Lower lobe of right lung (tissue), 2 donors: Measurements from ENCODE around the gene DNAJC6. TPM values are rescaled to one million over a fixed set of nuclear protein-coding genes. Genes with fewer than 3 reads are reported as not detected.
A peak's percentile ranks its signal among the peaks of the same experiment; 100 is the strongest.

Experiments used
- ATAC-seq, 2 donors: fragments of 200-7000 bp; cut with Tn5 transposase; one replicate each; pipeline ENCODE4 v1.9.1; 2020 to 2022; ENCODE audit warnings: mild to moderate bottlenecking in 2 of 2, moderate library complexity in 2 of 2
- DNase-seq: peaks from one replicate; pipeline ENCODE4 v3.0.0-alpha.2; 2020
- H3K27ac ChIP-seq: fragments of 200-600 bp; one replicate; pipeline ENCODE4 v1.8.0; 2022
- H3K27me3 ChIP-seq: fragments of 200-600 bp; one replicate; pipeline ENCODE4 v1.8.0; 2022; ENCODE audit warnings: low read depth
- H3K36me3 ChIP-seq: fragments of 200-600 bp; one replicate; pipeline ENCODE4 v1.8.0; 2022; ENCODE audit warnings: mild to moderate bottlenecking
- H3K4me1 ChIP-seq: fragments of 200-600 bp; one replicate; pipeline ENCODE4 v1.8.0; 2022
- H3K4me3 ChIP-seq: fragments of 200-600 bp; one replicate; pipeline ENCODE4 v1.8.0; 2022; ENCODE audit warnings: mild to moderate bottlenecking
- H3K9me3 ChIP-seq: fragments of 200-600 bp; one replicate; pipeline ENCODE4 v1.8.0; 2022
- CTCF ChIP-seq: fragments of 200-600 bp; IDR thresholded peaks from one replicate; pipeline ENCODE4 v1.8.0; 2022; ENCODE audit warnings: antibody characterized with exemption, mild to moderate bottlenecking
- intact Hi-C: fragments of 100-400 bp; cut with DNase I; formaldehyde crosslinking; loops from one replicate; pipeline ENCODE4 v1.11.0; 2022
- total RNA-seq: library from RNA; stranded (reverse); fragmentation: NEBNext Ultra II Directional; extraction: Animal tissue kit (Norgen Biotek cat#: 25700); gene quantifications from one replicate; pipeline ENCODE4 v1.2.1, GENCODE V29; 2021
- donor health status: DM: no; HTN: yes; CAD: no; lungs with severe emphysema.

The DNAJC6 gene
- total RNA-seq, 1 donor from 2014 or later: 10.5 TPM

DNA sequence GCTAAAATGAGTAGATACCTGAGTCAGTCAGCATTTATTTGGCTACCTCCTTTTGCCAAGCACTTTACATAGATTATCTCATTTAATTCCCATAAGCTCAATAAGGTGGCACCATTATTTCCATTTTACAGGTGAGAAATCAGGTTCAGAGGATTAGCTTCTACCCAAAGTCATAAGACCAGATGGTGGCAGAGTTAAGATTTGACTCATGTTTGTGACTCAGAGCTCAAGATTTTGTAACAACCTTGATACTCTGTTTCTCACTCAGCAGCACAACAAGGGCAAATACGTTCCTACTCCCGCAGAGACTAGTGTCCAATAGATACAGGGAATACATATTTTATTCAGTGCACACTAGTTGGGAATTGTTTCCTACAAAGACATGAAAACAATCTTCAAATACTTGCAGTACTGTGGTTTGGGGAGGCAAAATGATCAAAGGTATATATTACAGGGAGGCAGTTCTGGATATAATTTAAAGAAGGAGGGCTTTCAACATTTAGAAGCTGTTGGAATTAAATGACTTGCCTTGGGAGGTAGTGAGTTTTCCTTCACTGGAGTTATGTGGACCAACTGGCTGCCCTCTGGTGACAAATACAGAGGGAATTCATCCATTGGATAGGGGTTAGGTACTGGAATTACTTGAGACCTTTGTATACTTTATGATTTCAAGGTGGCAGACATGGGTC is 114.7 kb downstream of the DNAJC6 start:
- no peak overlapping the region for H3K4me3 ChIP-seq
- no peaks in the 10 kb centered on the region for H3K27me3 ChIP-seq
- no peak for ATAC-seq
- H3K36me3 ChIP-seq: peaks cover 37% of the 10 kb centered on the region
- no peak for TF ChIP-seq CTCF
- no peak for DNase-seq
- intact Hi-C loops: no loop called here
- H3K4me1 ChIP-seq: peaks cover 38% of the 10 kb centered on the region
- H3K27ac ChIP-seq: no peak overlapping the region
- H3K9me3 ChIP-seq: no peaks in the 10 kb centered on the region

DNA sequence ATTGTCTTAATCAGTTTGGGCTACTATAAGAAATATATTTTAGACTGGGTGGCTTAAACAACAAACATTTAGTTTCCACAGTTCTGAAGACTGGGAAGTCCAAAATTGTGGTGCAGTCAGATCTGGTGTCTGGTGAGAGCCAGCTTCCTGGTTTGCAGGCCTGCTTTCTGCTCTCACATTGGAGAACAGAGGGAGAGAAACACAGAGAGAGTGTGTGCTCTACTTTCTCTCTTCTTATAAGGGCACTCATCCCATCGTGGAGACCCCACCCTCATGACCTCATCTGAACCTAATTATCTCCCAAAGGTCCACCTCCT is 115.2 kb downstream of the DNAJC6 start:
- Histone ChIP-seq H3K27ac (no peak overlapping the region), H3K4me1 (peaks cover 33% of the 10 kb centered on the region), H3K9me3 (no peaks in the 10 kb centered on the region), H3K27me3 (no peaks in the 10 kb centered on the region), H3K4me3 (no peak overlapping the region), H3K36me3 (peaks cover 39% of the 10 kb centered on the region)
- DNase-seq (no peak), ATAC-seq (no peak)
- intact Hi-C loops: no loop called here
- no peak for TF ChIP-seq CTCF

- no peak for DNase-seq
- Histone ChIP-seq H3K4me3 (no peak overlapping the region), H3K9me3 (no peaks in the 10 kb centered on the region), H3K4me1 (peaks cover 35% of the 10 kb centered on the region), H3K27ac (no peak overlapping the region), H3K36me3 (peaks cover 42% of the 10 kb centered on the region), H3K27me3 (no peaks in the 10 kb centered on the region)
- intact Hi-C loops: no loop called here
- ATAC-seq: no peak
- TF ChIP-seq CTCF: no peak
These were observed 115.7 kb downstream of the DNAJC6 start for GRCh38 chr1:65425006-65425405.

DNA sequence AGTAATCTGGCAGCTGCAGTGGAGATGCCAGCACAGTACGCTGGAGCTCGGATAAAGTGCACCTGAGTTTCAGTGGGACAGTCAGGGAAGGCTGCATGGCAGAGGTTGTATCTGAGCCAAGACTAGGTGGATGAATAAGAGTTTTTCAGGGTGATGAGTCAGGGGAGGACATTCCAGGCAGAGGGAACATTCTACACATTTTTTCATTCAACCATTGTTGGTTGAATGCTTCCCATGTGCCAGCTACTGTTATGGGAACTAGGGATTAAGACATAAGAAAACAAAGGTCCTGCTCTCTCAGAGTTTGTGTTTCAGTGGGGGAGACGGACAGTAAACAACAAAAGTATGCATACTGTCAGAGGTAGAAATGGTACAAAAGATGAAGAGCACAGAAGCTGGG is 116.4 kb downstream of the DNAJC6 start:
- Histone ChIP-seq H3K36me3 (peaks cover 49% of the 10 kb centered on the region), H3K27ac (no peak overlapping the region), H3K4me3 (no peak overlapping the region), H3K4me1 (peaks cover 42% of the 10 kb centered on the region), H3K27me3 (no peaks in the 10 kb centered on the region), H3K9me3 (no peaks in the 10 kb centered on the region)
- DNase-seq: no peak
- intact Hi-C loops: no loop called here
- ATAC-seq: no peak
- TF ChIP-seq CTCF: no peak

GRCh38 chr1:65429078-65429477 is 119.7 kb downstream of the DNAJC6 start:
- Histone ChIP-seq H3K27ac (peak overlapping the region; percentile 62), H3K27me3 (no peaks in the 10 kb centered on the region), H3K4me1 (peaks cover 22% of the 10 kb centered on the region), H3K9me3 (no peaks in the 10 kb centered on the region), H3K4me3 (no peak overlapping the region), H3K36me3 (peaks cover 79% of the 10 kb centered on the region)
- no peak for TF ChIP-seq CTCF
- ATAC-seq (no peak), DNase-seq (no peak)
- intact Hi-C loops: no loop called here

- TF ChIP-seq CTCF: no peak
- no peak for DNase-seq
- Histone ChIP-seq H3K4me1 (peaks cover 16% of the 10 kb centered on the region), H3K36me3 (peaks cover 82% of the 10 kb centered on the region), H3K9me3 (no peaks in the 10 kb centered on the region), H3K27me3 (no peaks in the 10 kb centered on the region), H3K27ac (peak overlapping the region; percentile 62), H3K4me3 (no peak overlapping the region)
- peak in 1 of 2 donors; percentile 31 for ATAC-seq
- intact Hi-C loops: no loop called here
These were observed 120.5 kb downstream of the DNAJC6 start for GRCh38 chr1:65429806-65430205.
